ENCODE data around the gene NKAPD1. TPM values are rescaled to one million over a fixed set of nuclear protein-coding genes. Genes with fewer than 3 reads are reported as not detected.

The NKAPD1 gene
- total and polyA plus RNA-seq, 2 of the 4 experiments (the other 2 are of a cell fraction), result 8.4 to 17.2 TPM

- POLR2A ChIA-PET (ENCODE audit: unreplicated experiment), result no interaction called here
- no peaks in the 10 kb centered on the region for H3K36me3 ChIP-seq (ENCODE audit: control insufficient read depth, insufficient read depth, low read length)
Measured at GRCh38 chr11:112103446-112103845, 29.3 kb downstream of the NKAPD1 start.

More at GRCh38 chr11:112103446-112103845, 29.3 kb downstream of the NKAPD1 start:
- H3K9me3 ChIP-seq (ENCODE audit: control insufficient read depth, insufficient read depth, low read length), result no peaks in the 10 kb centered on the region
- no peak for DNase-seq
- no peak overlapping the region for H2BK15ac ChIP-seq (ENCODE audit: low read depth, low read length)
- H4K5ac ChIP-seq (ENCODE audit: low read depth, low read length), result no peak overlapping the region
- H3K27me3 ChIP-seq (ENCODE audit: control insufficient read depth, insufficient read depth, low read length), result no peaks in the 10 kb centered on the region
- no peak overlapping the region for H3K18ac ChIP-seq (ENCODE audit: low read depth, low read length)
- dilution Hi-C loops (cut with HindIII; ENCODE audit: low sequenced_read_pairs, unreplicated experiment) (no loop called here), in situ Hi-C loops (cut with MboI; ENCODE audit: low sequenced_read_pairs) (loop anchor here (25.0 kb wide), 1 partner anchor 1184 kb away; no protein-coding TSS in a partner anchor), intact Hi-C loops (cut with micrococcal nuclease) (no loop called here)
- TF ChIP-seq MXI1 (IDR thresholded peaks at IDR 0.05; ENCODE audit: borderline replicate concordance, low read depth, low read length), result no peak
- TF ChIP-seq RFX5 (IDR thresholded peaks at IDR 0.05; ENCODE audit: low read depth, low read length), result no peak
- TF ChIP-seq BHLHE40 (IDR thresholded peaks at IDR 0.05; ENCODE audit: low read depth, low read length), result no peak
- no peak overlapping the region for H4K8ac ChIP-seq (ENCODE audit: low read depth in 2 of 2, low read length in 2 of 2)
- no peak overlapping the region for H3K23ac ChIP-seq (ENCODE audit: low read depth, low read length)
- peaks cover 13% of the 10 kb centered on the region for H3K4me1 ChIP-seq (ENCODE audit: control insufficient read depth, insufficient read depth, low read length)
- H4K91ac ChIP-seq (ENCODE audit: insufficient read depth, low read depth, low read length), result no peak overlapping the region
- no peak overlapping the region for H3K4me2 ChIP-seq (ENCODE audit: low read depth, low read length)
- no peak for ATAC-seq (ENCODE audit: low read depth)
- H3K4me3 ChIP-seq (ENCODE audit: insufficient read depth, low read depth, low read length), result no peak overlapping the region
- no CpG with 5 or more reads among the region's 6 CpGs for WGBS, 2 experiments (ENCODE audit: extremely low coverage in 2 of 2, insufficient read length in 1 of 2)
- H2BK120ac ChIP-seq (ENCODE audit: low read depth, low read length), result no peak overlapping the region
- peaks cover 6% of the 10 kb centered on the region; the same call in 1 of the 2 replicates for H3K9me1 ChIP-seq (ENCODE audit: insufficient read depth, low read length)
- no peak overlapping the region for H3K14ac ChIP-seq (replicated peaks; ENCODE audit: low read depth, low read length)
- H3K79me1 ChIP-seq (ENCODE audit: low read depth in 1 of 2, low read length in 2 of 2), result peaks cover 0 to 6% of the 10 kb centered on the region in 2 experiments; a peak in 1 of 4 replicates
- H3K56ac ChIP-seq (ENCODE audit: extremely low read depth, insufficient read depth, low read length), result no peak overlapping the region
- H3K9ac ChIP-seq (ENCODE audit: low read depth, low read length), result no peak overlapping the region
- H3K27ac ChIP-seq (ENCODE audit: insufficient read depth, low read length), result no peak overlapping the region
- H2AK9ac ChIP-seq (replicated peaks; ENCODE audit: low read depth, low read length, poor library complexity), result no peak overlapping the region
- CTCF ChIA-PET, result interaction anchor here (0.6 to 4.1 kb wide), 2 partner anchors 10 to 17 kb away, joined by 4 to 26 read pairs; no protein-coding TSS in a partner anchor
- BruUV-seq (replicated peaks), result no TSS peak
- H2BK5ac ChIP-seq (ENCODE audit: low read depth, low read length, poor library complexity, severe bottlenecking), result no peak overlapping the region
- no peaks in the 10 kb centered on the region for H4K20me1 ChIP-seq (ENCODE audit: insufficient read depth, low read length)
- H2AFZ ChIP-seq (replicated peaks; ENCODE audit: low read length, poor library complexity), result no peak overlapping the region
- H3K4ac ChIP-seq (ENCODE audit: low read depth, low read length), result no peak overlapping the region
- no peak overlapping the region for H2BK20ac ChIP-seq (ENCODE audit: low read depth, low read length)
- no peak overlapping the region for H2AK5ac ChIP-seq (ENCODE audit: low read depth, low read length)

Data from IMR-90 (cell line).